A549 treated with ZK216348 at 1 μM for 4 hours (cell line): Measurements from ENCODE around the gene AKT3. TPM values are rescaled to one million over a fixed set of nuclear protein-coding genes. Genes with fewer than 3 reads are reported as not detected.

Experiments
- total RNA-seq: library from RNA; stranded (reverse); fragments of 200-300 nt; extraction: Qiagen RNA extraction; gene quantifications from 5 replicates; pipeline ENCODE4 v1.2.3, GENCODE V29; 2022; ENCODE audit warnings: low read depth

AKT3 gene
- 14.6 to 29.7 TPM (median 21.4 TPM) in 5 replicates for total RNA-seq

DNA sequence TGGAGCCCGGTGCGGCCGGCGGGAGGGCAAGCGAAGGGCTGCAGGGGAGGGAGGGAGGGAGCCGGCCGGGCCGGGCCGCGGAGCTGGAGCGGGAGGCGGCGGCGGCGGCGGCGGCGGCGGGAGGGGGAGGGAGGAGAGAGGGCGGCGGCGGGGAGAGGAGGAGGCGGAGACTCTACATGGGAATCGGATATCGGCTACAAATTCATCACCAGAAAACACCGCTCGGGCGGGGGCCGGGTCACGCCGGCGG is at the start of gene AKT3:
Gene AKT3, minus strand, starts transcription at position 42 of the 250 bp plus-strand sequence. CDS start 7,073 bp downstream, outside the sequence.

Other genes with a start within 250 kb of the AKT3 start
- gene ZBTB18, start 201.0 kb upstream of the AKT3 start, total RNA-seq = 3.0 to 5.3 TPM (median 5.0 TPM) in 5 replicates